UCSD-AML1 (cell line): ENCODE measurements around the gene VCL.
"Not testable (repeated sequence)": the region's sequence is repeated elsewhere in the genome, so short reads cannot be mapped to it uniquely, and the experiment has no call there.

Experiments
- DNase-seq: peaks from one replicate; lab custom pipeline; 2025; ENCODE audit not compliant: unreplicated experiment; lab: John Stamatoyannopoulos, UW

Gene VCL

GRCh38 chr10:73971636-73972354 lies 26.1 kb upstream of the VCL start:
- no peak for DNase-seq

GRCh38 chr10:73973427-73973826 lies 24.5 kb upstream of the VCL start:
- no peak for DNase-seq

- no peak for DNase-seq
Measured at GRCh38 chr10:73974309-73974946, 23.5 kb upstream of the VCL start.

- DNase-seq: no peak
Measured at GRCh38 chr10:73975388-73975787, 22.5 kb upstream of the VCL start.

- DNase-seq: no peak
Measured at GRCh38 chr10:73979141-73979808, 18.6 kb upstream of the VCL start.

DNA sequence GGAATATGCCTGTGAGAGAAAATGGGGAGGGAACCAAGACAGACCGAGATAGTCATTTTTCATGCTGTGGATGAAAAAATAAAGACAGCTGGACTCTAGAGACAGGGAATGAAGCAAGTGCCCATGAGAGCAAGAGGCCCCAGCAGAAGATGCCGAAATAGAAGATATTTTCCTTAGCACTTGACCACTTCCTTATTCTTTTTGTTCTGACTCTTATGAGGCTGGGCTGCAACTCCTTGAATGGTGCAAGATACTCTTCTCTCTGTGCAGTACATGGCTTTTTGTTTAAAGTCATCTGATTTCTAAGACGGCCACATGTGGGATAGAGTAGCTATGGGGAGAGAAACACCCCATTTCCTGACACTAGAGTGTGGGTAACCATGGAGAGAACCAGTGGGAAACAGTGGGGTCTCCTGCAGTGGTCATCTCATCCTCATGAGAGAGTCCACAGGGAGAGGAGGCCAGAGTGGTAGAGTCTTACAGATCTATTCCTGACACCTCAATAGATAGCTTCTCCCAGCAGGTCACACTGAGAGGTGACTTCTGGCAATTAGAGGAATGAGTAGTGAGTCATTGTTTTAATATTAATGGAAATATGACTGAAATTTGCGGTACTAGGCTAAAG lies 18.0 kb upstream of the VCL start:
- no peak for DNase-seq

GRCh38 chr10:73981812-73982211 lies 16.1 kb upstream of the VCL start:
- DNase-seq: no peak

DNA sequence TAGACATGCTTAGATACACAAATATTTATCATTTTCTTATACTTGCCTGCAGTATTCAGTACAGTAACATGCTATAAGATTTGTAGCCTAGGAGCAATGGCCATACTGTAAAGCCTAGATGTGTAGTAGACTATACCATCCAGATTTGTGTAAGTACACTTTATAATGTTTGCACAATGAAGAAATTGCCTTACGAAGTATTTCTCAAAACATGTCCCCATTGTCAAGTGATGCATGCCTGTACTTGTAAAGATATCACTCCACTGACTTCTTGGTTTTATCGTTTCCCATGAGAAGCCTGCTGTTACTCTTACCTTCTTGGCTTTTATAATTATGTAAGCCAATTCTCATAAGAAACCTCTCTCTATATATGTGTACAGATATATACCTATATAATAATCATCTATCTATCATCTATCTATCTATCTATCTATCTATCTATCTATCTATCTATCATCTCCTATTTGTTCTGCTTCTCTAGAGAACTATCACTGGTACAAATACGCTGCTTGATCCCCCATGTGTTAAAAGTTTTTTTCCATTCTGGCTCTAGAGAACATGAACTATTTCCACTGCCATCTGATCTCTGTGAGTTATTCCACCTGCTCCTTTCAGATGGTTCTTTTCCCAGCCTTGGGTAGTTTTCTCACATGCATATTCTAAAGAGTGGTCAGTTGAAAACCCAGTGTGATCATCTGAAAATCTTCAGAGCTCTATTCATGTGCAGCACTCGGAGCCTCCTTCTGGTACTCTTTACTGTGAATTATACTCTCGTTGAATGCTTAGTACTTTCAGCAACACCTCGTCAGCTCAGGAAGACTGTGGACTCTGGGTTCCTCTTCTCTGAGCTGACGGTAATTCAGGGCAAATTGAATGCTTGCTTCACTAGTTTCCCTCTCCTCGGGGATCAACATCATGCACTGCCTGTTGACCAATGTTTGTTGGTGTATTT lies 14.5 kb upstream of the VCL start:
- DNase-seq: no peak

- DNase-seq: no peak
Measured at GRCh38 chr10:73989594-73990150, 8.2 kb upstream of the VCL start.

DNA sequence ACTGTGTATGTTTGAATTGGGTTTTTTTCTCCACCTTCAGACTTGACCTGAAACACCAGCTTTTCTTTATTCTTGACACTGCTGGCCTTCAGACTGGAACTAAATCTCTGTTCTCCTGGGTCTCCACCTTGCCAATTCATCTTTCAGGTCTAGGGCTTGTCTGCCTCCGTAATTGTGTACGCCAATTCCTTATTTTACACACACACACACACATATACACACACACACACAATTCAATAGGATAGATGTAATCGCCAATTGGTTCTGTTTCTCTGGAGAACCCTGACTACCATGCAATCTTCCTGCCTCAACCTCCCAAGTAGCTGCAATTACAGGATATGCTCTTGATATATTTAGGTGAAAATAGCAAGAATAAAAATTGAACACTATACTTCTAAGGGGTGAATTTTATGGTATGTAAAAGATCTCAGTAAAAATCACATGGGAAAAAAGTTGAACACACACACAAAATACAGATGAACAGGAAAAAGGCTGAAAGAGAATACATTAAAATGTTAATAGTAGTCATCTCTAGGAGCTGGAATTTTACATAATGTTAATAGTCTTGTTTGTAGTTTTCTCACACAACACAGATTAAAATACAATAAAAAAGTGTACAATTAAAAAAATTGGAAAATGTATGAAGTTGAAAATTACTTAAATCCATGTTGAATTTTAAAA lies 6.6 kb upstream of the VCL start:
- no peak for DNase-seq

GRCh38 chr10:73991884-73992245 lies 6.1 kb upstream of the VCL start:
- peak; percentile 76 for DNase-seq

GRCh38 chr10:73992899-73993788 lies 4.8 kb upstream of the VCL start:
- no peak for DNase-seq

DNA sequence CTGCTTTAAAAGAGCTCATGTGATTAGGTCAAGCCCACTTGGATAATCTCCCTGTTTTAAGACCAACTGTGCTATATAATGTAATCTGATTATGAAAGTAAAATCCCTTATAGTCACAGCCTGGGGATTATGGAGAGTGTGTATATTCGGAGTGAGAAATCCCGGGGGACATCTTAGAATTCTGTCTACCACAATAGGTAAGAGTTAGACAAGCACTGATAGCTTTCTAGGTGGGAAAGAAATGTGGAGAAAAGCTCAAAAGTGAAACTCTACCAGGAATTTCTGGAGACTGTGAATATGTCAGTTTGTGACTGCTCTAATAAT lies 2.9 kb upstream of the VCL start:
- no peak for DNase-seq

GRCh38 chr10:73997461-73997786 lies 492 bp upstream of the VCL start:
- DNase-seq: no peak

GRCh38 chr10:73998623-73998928 lies 660 bp downstream of the VCL start:
- no peak for DNase-seq

- peak; percentile 45 for DNase-seq
Measured at GRCh38 chr10:73998929-73999691, 1.2 kb downstream of the VCL start.

- DNase-seq: no peak
Measured at GRCh38 chr10:73999703-74000102, 1.8 kb downstream of the VCL start.

GRCh38 chr10:74000244-74000643 lies 2.3 kb downstream of the VCL start:
- DNase-seq: not testable (repeated sequence)
